Measurements from ENCODE around the gene MATN4. TPM values are rescaled to one million over a fixed set of nuclear protein-coding genes. Genes with fewer than 3 reads are reported as not detected.

MATN4 gene
- total and polyA plus RNA-seq, 2 of the 13 experiments (the other 11 are each of a cell fraction or from before 2014, with no cell fraction given) = not detected

GRCh38 chr20:45322952-45323383, 14.9 kb upstream of the MATN4 start (continued):
- TF ChIP-seq TGIF2 (CRISPR knock-in tag; IDR thresholded peaks at IDR 0.05) = peak; percentile 40; the same call in 1 of the 2 replicates
- 0 out of 2 replicates have a peak, but pooled peaks have one; percentile 5 for TF ChIP-seq ZNF773 (CRISPR knock-in tag; IDR thresholded peaks at IDR 0.05; ENCODE audit: borderline replicate concordance)
- no peak for TF ChIP-seq SMARCE1 (IDR thresholded peaks at IDR 0.05; ENCODE audit: borderline replicate concordance)
- peak; percentile 79 for TF ChIP-seq ZNF331 (CRISPR knock-in tag; IDR thresholded peaks at IDR 0.05)
- 0 out of 2 replicates have a peak, but pooled peaks have one; percentile 64 for TF ChIP-seq ZNF766 (CRISPR knock-in tag; IDR thresholded peaks at IDR 0.05; ENCODE audit: borderline replicate concordance)
- no peak for TF ChIP-seq AGO2 (optimal IDR thresholded peaks at IDR 0.05; ENCODE audit: low read depth, low read length)
- TF ChIP-seq CBFB (CRISPR knock-in tag; IDR thresholded peaks at IDR 0.05) = 0 out of 2 replicates have a peak, but pooled peaks have one; percentile 46
- peak; percentile 98 for TF ChIP-seq SMC3 (IDR thresholded peaks at IDR 0.05; ENCODE audit: low read length)
- TF ChIP-seq BHLHE40 (IDR thresholded peaks at IDR 0.05; ENCODE audit: low read length) = 0 out of 2 replicates have a peak, but pooled peaks have one; percentile 41
- TF ChIP-seq, protein P1, sequence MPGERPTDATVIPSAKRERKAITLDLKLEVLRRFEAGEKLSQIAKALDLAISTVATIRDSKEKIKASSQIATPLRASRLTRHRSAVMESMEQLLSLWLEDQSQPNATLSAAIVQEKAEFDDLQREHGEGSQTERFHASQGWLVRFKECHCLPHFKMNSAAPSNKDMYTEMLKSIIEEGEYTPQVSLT (CRISPR knock-in tag; IDR thresholded peaks at IDR 0.05; ENCODE audit: borderline replicate concordance, low read depth) = no peak
- no peak for TF ChIP-seq RELA (CRISPR knock-in tag; IDR thresholded peaks at IDR 0.05)
- no peak for TF ChIP-seq JDP2 (CRISPR knock-in tag; IDR thresholded peaks at IDR 0.05; ENCODE audit: borderline replicate concordance)
- peak; percentile 78 for TF ChIP-seq TEAD3 (CRISPR knock-in tag; optimal IDR thresholded peaks at IDR 0.05; ENCODE audit: borderline replicate concordance)
- no peak for TF ChIP-seq ZNF468 (CRISPR knock-in tag; IDR thresholded peaks at IDR 0.05)
- TF ChIP-seq MXD4 (CRISPR knock-in tag; IDR thresholded peaks at IDR 0.05) = peak; percentile 57; the same call in 1 of the 2 replicates
- no peak for TF ChIP-seq HHEX (CRISPR knock-in tag; IDR thresholded peaks at IDR 0.05)
- no peak for TF ChIP-seq ZNF232 (CRISPR knock-in tag; IDR thresholded peaks at IDR 0.05; ENCODE audit: borderline replicate concordance)
- peak; percentile 98 for TF ChIP-seq MEIS2 (CRISPR knock-in tag; IDR thresholded peaks at IDR 0.05)
- no peak for TF ChIP-seq MTF1 (CRISPR knock-in tag; IDR thresholded peaks at IDR 0.05)
- 0 out of 2 replicates have a peak, but pooled peaks have one; percentile 22 for TF ChIP-seq PPARG (CRISPR knock-in tag; conservative IDR thresholded peaks at IDR 0.05)
- TF ChIP-seq CENPX (CRISPR knock-in tag; IDR thresholded peaks at IDR 0.05) = no peak
- no peak for TF ChIP-seq NBN (conservative IDR thresholded peaks at IDR 0.05)
- no peak for TF ChIP-seq SATB2 (CRISPR knock-in tag; IDR thresholded peaks at IDR 0.05)
- TF ChIP-seq ZBTB42 (CRISPR knock-in tag; IDR thresholded peaks at IDR 0.05) = no peak
- TF ChIP-seq MIER3 (CRISPR knock-in tag; IDR thresholded peaks at IDR 0.05; ENCODE audit: borderline replicate concordance) = 0 out of 2 replicates have a peak, but pooled peaks have one; percentile 53
- TF ChIP-seq, protein P2, sequence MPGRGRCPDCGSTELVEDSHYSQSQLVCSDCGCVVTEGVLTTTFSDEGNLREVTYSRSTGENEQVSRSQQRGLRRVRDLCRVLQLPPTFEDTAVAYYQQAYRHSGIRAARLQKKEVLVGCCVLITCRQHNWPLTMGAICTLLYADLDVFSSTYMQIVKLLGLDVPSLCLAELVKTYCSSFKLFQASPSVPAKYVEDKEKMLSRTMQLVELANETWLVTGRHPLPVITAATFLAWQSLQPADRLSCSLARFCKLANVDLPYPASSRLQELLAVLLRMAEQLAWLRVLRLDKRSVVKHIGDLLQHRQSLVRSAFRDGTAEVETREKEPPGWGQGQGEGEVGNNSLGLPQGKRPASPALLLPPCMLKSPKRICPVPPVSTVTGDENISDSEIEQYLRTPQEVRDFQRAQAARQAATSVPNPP (CRISPR knock-in tag; IDR thresholded peaks at IDR 0.05) = no peak
- TF ChIP-seq ZNF326 (CRISPR knock-in tag; IDR thresholded peaks at IDR 0.05; ENCODE audit: borderline replicate concordance) = no peak
- TF ChIP-seq SP1 (IDR thresholded peaks at IDR 0.05) = no peak
- TF ChIP-seq SP1 (CRISPR knock-in tag; IDR thresholded peaks at IDR 0.05) = 0 out of 2 replicates have a peak, but pooled peaks have one; percentile 20
- TF ChIP-seq TP53 (CRISPR knock-in tag; conservative IDR thresholded peaks at IDR 0.05) = no peak
- TF ChIP-seq, protein P3, sequence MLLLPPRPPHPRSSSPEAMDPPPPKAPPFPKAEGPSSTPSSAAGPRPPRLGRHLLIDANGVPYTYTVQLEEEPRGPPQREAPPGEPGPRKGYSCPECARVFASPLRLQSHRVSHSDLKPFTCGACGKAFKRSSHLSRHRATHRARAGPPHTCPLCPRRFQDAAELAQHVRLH (CRISPR knock-in tag; IDR thresholded peaks at IDR 0.05; ENCODE audit: borderline replicate concordance, low read depth) = peak; percentile 61; the same call in 1 of the 2 replicates
- TF ChIP-seq, protein P4, sequence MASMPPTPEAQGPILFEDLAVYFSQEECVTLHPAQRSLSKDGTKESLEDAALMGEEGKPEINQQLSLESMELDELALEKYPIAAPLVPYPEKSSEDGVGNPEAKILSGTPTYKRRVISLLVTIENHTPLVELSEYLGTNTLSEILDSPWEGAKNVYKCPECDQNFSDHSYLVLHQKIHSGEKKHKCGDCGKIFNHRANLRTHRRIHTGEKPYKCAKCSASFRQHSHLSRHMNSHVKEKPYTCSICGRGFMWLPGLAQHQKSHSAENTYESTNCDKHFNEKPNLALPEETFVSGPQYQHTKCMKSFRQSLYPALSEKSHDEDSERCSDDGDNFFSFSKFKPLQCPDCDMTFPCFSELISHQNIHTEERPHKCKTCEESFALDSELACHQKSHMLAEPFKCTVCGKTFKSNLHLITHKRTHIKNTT (CRISPR knock-in tag; IDR thresholded peaks at IDR 0.05) = no peak
- TF ChIP-seq ELF1 (CRISPR knock-in tag; IDR thresholded peaks at IDR 0.05) = peak; percentile 44; the same call in 1 of the 2 replicates
- 0 out of 2 replicates have a peak, but pooled peaks have one; percentile 73 for TF ChIP-seq TSC22D2 (CRISPR knock-in tag; IDR thresholded peaks at IDR 0.05; ENCODE audit: borderline replicate concordance)
